Body of pancreas (tissue), 4 donors: ENCODE results near the gene CBR4. TPM values are rescaled to one million over a fixed set of nuclear protein-coding genes. Genes with fewer than 3 reads are reported as not detected.

Experiments
- ATAC-seq: fragments of 150-250 bp; one replicate; pipeline ENCODE4 v1.9.1; 2016
- DNase-seq, 4 donors: peaks; one replicate each; pipeline ENCODE4 v3.0.0-alpha.2; 2019
- H3K27ac ChIP-seq, 4 donors: fragments of 200-600 bp; sonication (generic); 1 replicate in 3 of 4; 2 replicates in 1 of 4; pipeline versions ENCODE4 v1.5.1 to v1.6.1; 2016 to 2019; ENCODE audit warnings: mild to moderate bottlenecking in 1 of 4, mixed read lengths in 1 of 4, moderate library complexity in 1 of 4
- H3K27me3 ChIP-seq, 2 donors: fragments of 200-600 bp; sonication (generic); one replicate each; pipeline ENCODE4 v1.6.0; 2016; ENCODE audit warnings: mild to moderate bottlenecking in 1 of 2
- H3K36me3 ChIP-seq, 2 donors: fragments of 200-600 bp; sonication (generic); replicated peaks in 1 of 2; 2 replicates each; pipeline ENCODE4 v1.5.1; 2016; ENCODE audit warnings: low read depth in 2 of 2; ENCODE audit not compliant: insufficient read depth in 1 of 2
- H3K4me1 ChIP-seq: fragments of 200-600 bp; sonication (generic); one replicate; pipeline ENCODE4 v1.6.0; 2016
- H3K4me3 ChIP-seq, 2 donors: fragments of 200-600 bp; sonication (generic); 1 replicate in 1 of 2; 2 replicates in 1 of 2; pipeline ENCODE4 v1.5.1; 2016 to 2019
- H3K9me3 ChIP-seq, 3 donors: fragments of 200-600 bp; sonication (generic); 1 replicate in 2 of 3; 2 replicates in 1 of 3; pipeline ENCODE4 v1.5.1; 2016
- POLR2A ChIP-seq, 3 donors: fragments of 450-650 bp; IDR thresholded peaks; one replicate each; pipeline ENCODE4 v1.6.1; 2016; ENCODE audit warnings: antibody characterized with exemption in 3 of 3, mild to moderate bottlenecking in 2 of 3
- WGBS, 2 donors: methylation state at CpG; one replicate each; pipeline ENCODE4 v1.1.5; 2017; 5-methylcytosine and 5-hydroxymethylcytosine counted together
- intact Hi-C: fragments of 100-400 bp; cut with DNase I; formaldehyde crosslinking; loops from one replicate; pipeline ENCODE4 v1.15.1; 2023
- total RNA-seq, 2 donors: library from RNA; depleted of rRNA; stranded (reverse); fragments of >200 nt; gene quantifications; one replicate each; pipeline ENCODE4 v1.1.0, GENCODE V29; 2016
- TF ChIP-seq, protein P1 (sequence below), 7 experiments: fragments of 450-650 bp in 4 of 7; fragments of 200-600 bp in 3 of 7; sonication (generic) in 3 of 7; IDR thresholded peaks; one replicate each; pipeline ENCODE4 v1.5.1; 2016 to 2019; ENCODE audit warnings: antibody characterized with exemption in 7 of 7

CBR4 gene
- total RNA-seq = 10 to 100 TPM; 24.1 to 24.4 TPM

GRCh38 chr4:169010125-169011023 is at the start of gene CBR4:
Gene CBR4 (minus strand): TSS chr4:169010255. CDS start chr4:169010089, 166 bp downstream.
- Histone ChIP-seq H3K4me3 (peak within 1 kb of the TSS; percentile 28 to 67), H3K36me3 (no peaks in the 10 kb centered on the region), H3K9me3 (no peaks in the 10 kb centered on the region), H3K27me3 (no peaks in the 10 kb centered on the region), H3K27ac (peak within 1 kb of the TSS; percentile 92 to 97 (median 94)), H3K4me1 (peaks cover 53% of the 10 kb centered on the region)
- peak; percentile 97 to 99 (median 98) for DNase-seq
- intact Hi-C loops = no loop called here
- peak; percentile 96 for ATAC-seq
- TF ChIP-seq, protein P1, sequence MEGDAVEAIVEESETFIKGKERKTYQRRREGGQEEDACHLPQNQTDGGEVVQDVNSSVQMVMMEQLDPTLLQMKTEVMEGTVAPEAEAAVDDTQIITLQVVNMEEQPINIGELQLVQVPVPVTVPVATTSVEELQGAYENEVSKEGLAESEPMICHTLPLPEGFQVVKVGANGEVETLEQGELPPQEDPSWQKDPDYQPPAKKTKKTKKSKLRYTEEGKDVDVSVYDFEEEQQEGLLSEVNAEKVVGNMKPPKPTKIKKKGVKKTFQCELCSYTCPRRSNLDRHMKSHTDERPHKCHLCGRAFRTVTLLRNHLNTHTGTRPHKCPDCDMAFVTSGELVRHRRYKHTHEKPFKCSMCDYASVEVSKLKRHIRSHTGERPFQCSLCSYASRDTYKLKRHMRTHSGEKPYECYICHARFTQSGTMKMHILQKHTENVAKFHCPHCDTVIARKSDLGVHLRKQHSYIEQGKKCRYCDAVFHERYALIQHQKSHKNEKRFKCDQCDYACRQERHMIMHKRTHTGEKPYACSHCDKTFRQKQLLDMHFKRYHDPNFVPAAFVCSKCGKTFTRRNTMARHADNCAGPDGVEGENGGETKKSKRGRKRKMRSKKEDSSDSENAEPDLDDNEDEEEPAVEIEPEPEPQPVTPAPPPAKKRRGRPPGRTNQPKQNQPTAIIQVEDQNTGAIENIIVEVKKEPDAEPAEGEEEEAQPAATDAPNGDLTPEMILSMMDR (IDR thresholded peaks at IDR 0.05) = peak; percentile 2 to 93 (median 42)
- TF ChIP-seq POLR2A (IDR thresholded peaks at IDR 0.05) = peak; percentile 77 to 95 (median 94)
- WGBS, 2 donors = 0% methylated on average over 43 to 54 of the region's 54 CpGs

DNA sequence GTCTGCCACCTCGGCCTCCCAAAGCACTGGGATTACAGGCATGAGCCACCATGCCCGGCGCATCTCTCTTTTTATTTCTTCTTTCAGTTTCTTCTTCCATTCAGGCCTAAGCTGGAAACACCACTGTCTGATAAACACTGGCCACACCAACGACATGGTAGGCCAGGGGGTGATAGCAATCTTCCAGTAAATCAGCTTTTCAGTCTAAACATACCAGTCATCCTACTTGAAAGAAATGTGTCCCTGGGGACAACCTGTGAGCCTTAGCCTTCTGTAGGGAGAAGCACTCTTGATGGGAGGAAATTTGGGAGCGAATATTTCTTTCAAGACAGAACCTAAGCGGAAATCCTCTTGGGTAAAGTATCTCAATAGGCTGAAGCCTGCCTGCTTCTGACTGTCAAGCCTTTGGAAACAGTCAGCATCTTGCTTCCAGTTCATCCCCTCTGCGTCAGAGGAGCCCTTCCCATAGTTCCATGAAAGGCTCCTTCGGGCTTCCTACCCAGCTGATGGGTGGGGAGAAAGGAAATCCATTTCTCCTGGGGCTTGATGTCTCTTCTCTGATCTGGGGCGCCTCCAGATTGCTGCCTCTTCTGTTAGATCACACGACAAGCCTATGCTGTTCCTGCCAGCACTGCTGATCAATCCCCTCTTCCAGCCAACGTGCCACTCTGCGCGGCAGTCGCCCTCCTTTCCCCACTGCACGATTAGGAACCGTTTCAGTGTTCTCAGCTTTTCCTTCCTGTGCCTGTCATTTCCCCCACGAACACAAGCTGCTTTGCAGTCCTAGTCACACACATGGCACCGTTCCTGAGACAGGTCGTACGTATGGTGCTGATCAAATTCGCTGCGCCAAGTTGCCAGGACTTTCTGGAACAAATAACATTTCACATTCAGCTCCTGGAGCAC is 49.5 kb upstream of the CBR4 start:
- Histone ChIP-seq H3K4me3 (no peak overlapping the region), H3K27me3 (no peaks in the 10 kb centered on the region), H3K36me3 (no peaks in the 10 kb centered on the region), H3K9me3 (no peaks in the 10 kb centered on the region), H3K27ac (no peak overlapping the region), H3K4me1 (peaks cover 13% of the 10 kb centered on the region)
- intact Hi-C loops = no loop called here
- ATAC-seq (peak; percentile 57), DNase-seq (no peak)
- TF ChIP-seq POLR2A (IDR thresholded peaks at IDR 0.05) = no peak
- WGBS, 2 donors = 71 to 84% methylated on average over 22 of the region's 22 CpGs

GRCh38 chr4:169058312-169058711 is 48.3 kb upstream of the CBR4 start:
- whole genome bisulfite sequencing, 2 donors = 95 to 100% methylated on average over 6 to 7 of the region's 7 CpGs
- no peak for ATAC-seq

GRCh38 chr4:169054879-169055278 is 44.8 kb upstream of the CBR4 start:
- no peak for TF ChIP-seq POLR2A (IDR thresholded peaks at IDR 0.05)
- TF ChIP-seq, protein P1 (IDR thresholded peaks at IDR 0.05) = no peak
- no peaks in the 10 kb centered on the region for H3K9me3 ChIP-seq
- WGBS, 2 donors = 72 to 90% methylated on average over 6 of the region's 6 CpGs
- no peak for DNase-seq
- no peak for ATAC-seq
- intact Hi-C loops = no loop called here
- no peak overlapping the region for H3K27ac ChIP-seq
- H3K4me3 ChIP-seq = no peak overlapping the region
- no peaks in the 10 kb centered on the region for H3K27me3 ChIP-seq
- no peaks in the 10 kb centered on the region for H3K36me3 ChIP-seq
- no peaks in the 10 kb centered on the region for H3K4me1 ChIP-seq

More at GRCh38 chr4:169058312-169058711, 48.3 kb upstream of the CBR4 start:
- peaks cover 13% of the 10 kb centered on the region for H3K4me1 ChIP-seq
- no peaks in the 10 kb centered on the region for H3K9me3 ChIP-seq
- no peaks in the 10 kb centered on the region for H3K36me3 ChIP-seq
- no peak for DNase-seq
- TF ChIP-seq, protein P1 (IDR thresholded peaks at IDR 0.05) = no peak
- TF ChIP-seq POLR2A (IDR thresholded peaks at IDR 0.05) = no peak
- intact Hi-C loops = no loop called here
- H3K27ac ChIP-seq = no peak overlapping the region
- no peak overlapping the region for H3K4me3 ChIP-seq
- no peaks in the 10 kb centered on the region for H3K27me3 ChIP-seq

- peak overlapping the region in 1 of 4 donors; percentile 7 for H3K27ac ChIP-seq
- no peaks in the 10 kb centered on the region for H3K36me3 ChIP-seq
- ATAC-seq (no peak), DNase-seq (no peak)
- 71 to 82% methylated on average over 6 of the region's 6 CpGs for WGBS, 2 donors
- H3K4me3 ChIP-seq = no peak overlapping the region
- TF ChIP-seq POLR2A (IDR thresholded peaks at IDR 0.05) = no peak
- TF ChIP-seq, protein P1 (IDR thresholded peaks at IDR 0.05) = no peak
- H3K9me3 ChIP-seq = no peaks in the 10 kb centered on the region
- intact Hi-C loops = no loop called here
- no peaks in the 10 kb centered on the region for H3K27me3 ChIP-seq
- H3K4me1 ChIP-seq = no peaks in the 10 kb centered on the region
Measured at GRCh38 chr4:169052594-169052945, 42.5 kb upstream of the CBR4 start.
